ENCODE measurements around the gene UBE2E2.

UBE2E2 gene

DNA sequence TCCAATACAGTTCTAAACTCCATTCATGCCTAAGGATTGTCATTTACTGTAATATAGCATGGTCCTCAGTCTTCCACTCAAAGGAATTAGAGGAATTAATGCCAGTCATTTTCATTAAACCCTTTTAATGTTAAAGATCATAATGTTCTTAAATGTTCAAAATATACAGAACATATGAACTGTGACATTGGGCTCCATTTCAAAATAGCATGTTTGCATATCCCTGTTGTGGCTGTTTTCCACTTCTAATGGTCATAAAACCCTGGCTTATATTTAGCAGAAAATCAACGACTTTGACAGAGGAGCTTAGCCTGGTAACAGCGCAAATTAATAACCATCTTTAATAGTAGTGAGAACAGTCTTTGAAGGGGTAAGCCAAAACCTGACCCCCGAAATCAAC lies 260.7 kb downstream of the UBE2E2 start:
- TF ChIP-seq, protein P1, sequence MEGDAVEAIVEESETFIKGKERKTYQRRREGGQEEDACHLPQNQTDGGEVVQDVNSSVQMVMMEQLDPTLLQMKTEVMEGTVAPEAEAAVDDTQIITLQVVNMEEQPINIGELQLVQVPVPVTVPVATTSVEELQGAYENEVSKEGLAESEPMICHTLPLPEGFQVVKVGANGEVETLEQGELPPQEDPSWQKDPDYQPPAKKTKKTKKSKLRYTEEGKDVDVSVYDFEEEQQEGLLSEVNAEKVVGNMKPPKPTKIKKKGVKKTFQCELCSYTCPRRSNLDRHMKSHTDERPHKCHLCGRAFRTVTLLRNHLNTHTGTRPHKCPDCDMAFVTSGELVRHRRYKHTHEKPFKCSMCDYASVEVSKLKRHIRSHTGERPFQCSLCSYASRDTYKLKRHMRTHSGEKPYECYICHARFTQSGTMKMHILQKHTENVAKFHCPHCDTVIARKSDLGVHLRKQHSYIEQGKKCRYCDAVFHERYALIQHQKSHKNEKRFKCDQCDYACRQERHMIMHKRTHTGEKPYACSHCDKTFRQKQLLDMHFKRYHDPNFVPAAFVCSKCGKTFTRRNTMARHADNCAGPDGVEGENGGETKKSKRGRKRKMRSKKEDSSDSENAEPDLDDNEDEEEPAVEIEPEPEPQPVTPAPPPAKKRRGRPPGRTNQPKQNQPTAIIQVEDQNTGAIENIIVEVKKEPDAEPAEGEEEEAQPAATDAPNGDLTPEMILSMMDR (IDR thresholded peaks at IDR 0.05), result no peak

DNA sequence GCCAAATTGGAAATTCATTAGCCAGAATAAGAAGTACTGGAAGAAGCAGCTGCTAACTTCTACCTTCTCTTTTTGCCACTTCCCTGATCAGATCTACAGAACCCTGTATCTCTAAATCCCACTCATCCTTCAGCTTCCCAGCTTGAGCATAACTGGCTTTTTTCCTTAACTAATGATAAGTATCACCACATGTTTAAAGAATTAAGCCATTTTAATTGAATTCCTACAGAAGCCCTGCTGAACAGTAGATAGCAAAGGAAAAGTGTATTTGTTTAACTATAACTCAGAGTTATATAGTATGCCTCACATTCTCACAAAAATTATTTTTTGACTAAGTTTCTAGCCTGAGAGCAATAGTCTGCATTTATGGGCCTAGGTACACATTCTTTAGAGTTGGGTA lies 262.4 kb downstream of the UBE2E2 start:
- TF ChIP-seq, protein P1 (IDR thresholded peaks at IDR 0.05), result no peak

DNA sequence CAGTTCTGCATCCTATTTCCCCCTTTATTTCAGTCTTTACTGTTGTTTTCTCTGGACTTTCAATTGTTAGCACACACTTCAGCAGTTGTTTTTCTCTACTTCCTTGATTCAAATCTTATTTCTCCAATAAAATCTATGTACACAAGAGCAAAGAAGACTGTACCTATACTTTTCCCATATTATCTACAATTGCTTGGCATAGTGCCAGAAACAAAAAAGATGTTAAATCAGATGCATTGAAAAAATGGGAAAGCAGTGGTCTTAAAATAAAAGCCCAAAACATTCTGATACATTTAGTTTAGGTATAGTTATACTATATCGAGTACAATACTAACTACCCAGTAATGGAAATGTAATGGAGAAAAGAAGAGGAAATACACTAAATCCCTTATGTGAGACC lies 265.1 kb downstream of the UBE2E2 start:
- TF ChIP-seq, protein P1 (IDR thresholded peaks at IDR 0.05), result no peak

DNA sequence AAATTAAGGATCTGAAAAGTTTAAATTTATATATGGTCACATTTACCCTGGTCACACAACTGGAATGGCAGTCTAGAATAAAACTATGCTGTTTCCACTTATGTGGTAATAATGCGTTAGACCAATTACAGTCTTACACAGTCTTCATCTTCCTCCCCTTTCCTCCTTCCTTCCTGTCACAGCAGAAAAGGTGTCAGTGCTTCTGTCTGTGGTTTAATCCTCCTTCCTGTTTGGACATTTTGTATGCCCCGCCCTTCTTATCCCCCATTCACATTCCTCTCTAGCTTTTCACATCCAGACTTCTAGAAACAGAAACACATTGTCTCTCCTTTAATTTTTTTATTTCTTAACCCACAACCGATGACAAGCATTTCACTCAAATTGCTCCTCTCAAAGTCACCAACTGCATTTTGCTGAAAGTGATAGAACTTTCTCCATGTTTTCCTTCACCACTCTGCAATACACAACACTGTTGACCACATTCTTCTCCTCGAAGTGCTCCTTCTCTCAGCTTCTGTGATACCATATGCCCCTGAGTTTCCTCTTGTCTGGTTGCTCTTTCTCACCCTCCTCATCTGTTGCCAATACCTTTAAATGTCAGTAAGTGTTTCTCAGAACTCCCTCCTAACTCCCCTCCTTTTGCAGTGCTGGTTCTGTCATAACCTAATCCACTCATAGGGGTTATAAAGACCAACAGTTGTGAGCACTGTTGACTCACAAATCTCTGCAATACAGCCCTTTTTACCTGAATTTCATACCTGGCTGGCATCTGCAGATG lies 271.6 kb downstream of the UBE2E2 start:
- TF ChIP-seq, protein P1 (IDR thresholded peaks at IDR 0.05), result no peak

DNA sequence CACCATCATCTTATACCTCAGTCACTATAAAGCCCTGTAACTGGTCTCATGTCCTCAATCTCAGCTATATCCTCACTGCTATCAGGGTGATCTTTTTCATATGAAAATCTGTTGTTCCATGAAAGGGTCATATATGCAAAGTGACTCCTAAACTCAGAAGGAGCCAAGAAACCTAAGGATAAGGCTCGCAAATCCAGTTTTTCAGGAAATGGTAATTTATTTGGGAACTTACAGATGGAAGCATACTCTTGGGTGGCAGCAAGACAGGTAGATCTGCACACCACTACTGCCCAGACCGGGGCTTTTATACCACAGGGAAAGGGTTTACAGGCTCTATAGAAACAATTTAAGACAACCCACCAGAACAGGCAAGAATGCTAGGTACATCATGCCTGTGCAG lies 272.3 kb downstream of the UBE2E2 start:
- TF ChIP-seq, protein P1 (IDR thresholded peaks at IDR 0.05), result no peak

DNA sequence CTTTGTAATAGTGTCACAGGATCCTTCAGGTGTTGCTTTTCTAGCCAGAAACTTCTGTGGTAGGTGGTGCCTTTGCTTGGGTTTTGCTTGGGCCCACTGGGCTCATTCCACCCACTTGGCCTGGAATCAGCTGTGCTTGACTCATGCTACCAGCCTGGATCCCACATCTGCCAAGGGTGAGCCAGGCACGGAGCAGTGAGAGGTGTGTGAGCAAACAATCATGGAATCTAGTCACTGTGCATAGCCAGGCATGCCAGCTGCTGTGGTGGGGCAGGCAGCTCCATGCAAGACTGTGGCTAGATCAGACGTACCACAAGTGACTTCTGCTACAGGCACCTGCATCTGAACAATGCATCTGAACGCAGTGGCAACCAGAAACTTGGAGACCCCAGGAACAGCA lies 275.9 kb downstream of the UBE2E2 start:
- TF ChIP-seq, protein P1 (IDR thresholded peaks at IDR 0.05), result no peak

DNA sequence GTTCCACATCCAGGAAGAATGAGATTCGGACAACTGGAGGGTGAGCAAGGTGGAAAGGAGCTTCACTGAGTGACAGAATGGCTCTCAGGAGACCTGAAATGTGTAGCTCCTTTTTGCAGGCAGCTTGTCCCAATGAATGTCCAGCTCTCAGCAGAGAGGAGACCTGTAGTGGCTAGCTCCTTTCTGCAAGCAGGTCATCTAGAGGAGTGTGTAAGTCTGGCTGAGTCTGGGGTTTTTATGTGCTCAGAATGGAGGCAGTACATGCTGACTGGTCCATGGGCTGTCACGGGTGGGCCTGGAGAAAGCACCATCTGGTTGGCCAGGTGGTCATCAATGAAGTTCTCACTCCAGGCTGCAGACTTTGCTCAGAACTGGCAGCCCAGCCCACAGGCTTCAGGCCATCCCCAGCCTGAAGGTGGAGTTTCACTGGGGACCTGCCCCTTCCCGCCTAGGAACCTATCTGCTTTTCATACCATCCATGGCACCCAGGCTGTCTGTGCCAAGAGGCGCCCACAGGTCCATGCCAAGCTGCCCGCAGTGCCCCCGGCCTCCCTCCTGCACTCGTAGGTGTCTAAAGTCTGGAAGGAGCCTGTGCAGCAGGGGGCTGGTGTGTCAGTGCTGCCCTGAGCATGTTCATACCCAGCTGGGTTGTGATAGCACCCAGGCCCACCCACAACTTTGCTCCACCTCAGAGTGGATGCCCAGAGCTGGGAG lies 276.6 kb downstream of the UBE2E2 start:
- TF ChIP-seq, protein P1 (IDR thresholded peaks at IDR 0.05), result no peak

Data from LNCAP (cell line).